Measurements from ENCODE around the gene PBX3. TPM values are rescaled to one million over a fixed set of nuclear protein-coding genes. Genes with fewer than 3 reads are reported as not detected.

The PBX3 gene
- total RNA-seq, 1 donor: 27.6 TPM

- TF ChIP-seq CTCF (IDR thresholded peaks at IDR 0.05; ENCODE audit: insufficient read depth, low read depth, low read length): no peak
- no peak overlapping the region for H3K4me3 ChIP-seq (ENCODE audit: low read depth, low read length)
- no peak for DNase-seq (ENCODE audit: low read depth)
Measured at GRCh38 chr9:125996791-125997190, 249.6 kb downstream of the PBX3 start.

GRCh38 chr9:125997196-125997823 lies 250.1 kb downstream of the PBX3 start:
- TF ChIP-seq CTCF (IDR thresholded peaks at IDR 0.05; ENCODE audit: insufficient read depth, low read depth, low read length): no peak
- H3K4me3 ChIP-seq (ENCODE audit: low read depth, low read length): no peak overlapping the region
- no peak for DNase-seq (ENCODE audit: low read depth)

- no peak overlapping the region for H3K4me3 ChIP-seq (ENCODE audit: low read depth, low read length)
- TF ChIP-seq CTCF (IDR thresholded peaks at IDR 0.05; ENCODE audit: insufficient read depth, low read depth, low read length): no peak
- DNase-seq (ENCODE audit: low read depth): no peak
Measured at GRCh38 chr9:125998837-125999503, 251.8 kb downstream of the PBX3 start.

GRCh38 chr9:125999504-125999881 lies 252.3 kb downstream of the PBX3 start:
- no peak overlapping the region for H3K4me3 ChIP-seq (ENCODE audit: low read depth, low read length)
- DNase-seq (ENCODE audit: low read depth): no peak
- no peak for TF ChIP-seq CTCF (IDR thresholded peaks at IDR 0.05; ENCODE audit: insufficient read depth, low read depth, low read length)

GRCh38 chr9:126000256-126000655 lies 253.1 kb downstream of the PBX3 start:
- H3K4me3 ChIP-seq (ENCODE audit: low read depth, low read length): no peak overlapping the region
- DNase-seq (ENCODE audit: low read depth): no peak
- TF ChIP-seq CTCF (IDR thresholded peaks at IDR 0.05; ENCODE audit: insufficient read depth, low read depth, low read length): no peak

- no peak for DNase-seq (ENCODE audit: low read depth)
- TF ChIP-seq CTCF (IDR thresholded peaks at IDR 0.05; ENCODE audit: insufficient read depth, low read depth, low read length): no peak
- no peak overlapping the region for H3K4me3 ChIP-seq (ENCODE audit: low read depth, low read length)
Measured at GRCh38 chr9:126000731-126001580, 253.8 kb downstream of the PBX3 start.
